NCI-H1417 treated with DMSO at 0.1 percent for 48 hours (cell line): ENCODE measurements around the gene BANP.
"Not testable (repeated sequence)": the region's sequence is repeated elsewhere in the genome, so short reads cannot be mapped to it uniquely, and the experiment has no call there.

ENCODE experiments used
- DNase-seq: peaks from one replicate; lab custom pipeline; 2025; lab: John Stamatoyannopoulos, UW

Gene BANP

DNA sequence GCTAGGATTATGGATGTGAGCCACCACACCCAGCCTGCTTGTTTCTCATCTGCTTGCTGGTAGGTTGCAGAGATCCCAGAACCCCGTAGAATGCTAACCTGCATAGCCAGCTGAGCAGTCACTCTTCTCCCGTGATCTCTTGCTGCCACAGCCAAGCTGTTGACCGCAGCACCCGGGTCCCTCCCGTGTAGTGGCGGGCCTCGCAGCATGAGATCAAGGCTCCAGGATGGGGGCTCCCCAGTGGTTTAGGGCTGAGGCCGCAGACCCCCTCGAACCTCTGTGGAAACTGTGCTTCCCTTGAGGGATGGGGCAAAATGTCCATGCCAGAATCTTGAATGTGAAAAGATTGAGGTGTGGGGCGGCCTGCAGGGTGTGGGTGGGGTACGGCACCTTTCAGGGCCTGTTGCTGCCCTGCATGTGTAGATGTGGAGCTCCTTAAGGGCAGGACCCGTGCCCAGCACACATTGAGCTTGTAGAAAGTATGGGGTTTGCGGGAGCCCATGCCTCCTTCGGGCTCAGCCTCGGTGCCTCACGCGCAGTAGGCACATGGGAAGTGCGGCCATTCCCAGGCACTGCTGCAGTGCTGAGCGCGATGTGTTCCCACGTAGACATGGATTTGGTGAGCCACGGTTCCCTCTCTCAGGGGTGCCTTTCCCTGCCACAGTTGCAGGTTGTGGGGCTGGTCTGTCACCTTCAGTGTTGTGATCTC lies 99.9 kb downstream of the BANP start:
- no peak for DNase-seq

DNA sequence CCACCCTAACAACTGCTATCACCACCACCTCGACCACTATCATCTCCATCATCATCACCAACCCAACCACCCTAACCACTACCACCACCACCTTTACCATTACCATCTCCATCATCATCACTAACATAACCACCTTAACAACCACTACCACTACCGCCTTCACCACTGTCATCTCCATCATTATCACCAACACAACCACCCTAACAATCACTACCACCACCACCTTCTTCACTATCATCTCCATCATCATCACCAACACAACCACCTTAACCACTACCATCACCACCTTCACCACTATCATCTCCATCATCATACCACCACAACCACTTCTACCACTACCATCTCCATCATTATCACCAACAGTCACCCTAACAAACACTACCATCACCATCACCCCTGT lies 101.4 kb downstream of the BANP start:
- no peak for DNase-seq

DNA sequence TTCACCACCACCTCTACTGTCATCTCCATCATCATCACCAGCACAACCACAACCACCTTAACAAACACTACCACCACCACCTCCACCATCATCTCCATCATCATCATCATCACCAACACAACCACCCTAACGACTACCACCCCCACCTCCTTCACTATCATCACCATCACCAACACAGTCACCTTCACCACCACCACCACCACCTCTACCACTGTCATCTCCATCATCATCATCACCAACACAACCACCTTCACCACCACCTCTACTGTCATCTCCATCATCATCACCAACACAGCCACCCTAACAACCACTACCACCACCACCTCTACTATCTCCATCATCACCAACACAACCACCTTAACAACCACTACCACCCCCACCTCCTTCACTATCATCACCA lies 102.2 kb downstream of the BANP start:
- DNase-seq = not testable (repeated sequence)

- no peak for DNase-seq
These were observed 104.1 kb downstream of the BANP start for GRCh38 chr16:88055356-88055755.

- DNase-seq = no peak
These were observed 105.0 kb downstream of the BANP start for GRCh38 chr16:88056212-88056611.

GRCh38 chr16:88057656-88058055 lies 106.4 kb downstream of the BANP start:
- DNase-seq = no peak

- DNase-seq = no peak
These were observed 106.9 kb downstream of the BANP start for GRCh38 chr16:88058136-88058535.

DNA sequence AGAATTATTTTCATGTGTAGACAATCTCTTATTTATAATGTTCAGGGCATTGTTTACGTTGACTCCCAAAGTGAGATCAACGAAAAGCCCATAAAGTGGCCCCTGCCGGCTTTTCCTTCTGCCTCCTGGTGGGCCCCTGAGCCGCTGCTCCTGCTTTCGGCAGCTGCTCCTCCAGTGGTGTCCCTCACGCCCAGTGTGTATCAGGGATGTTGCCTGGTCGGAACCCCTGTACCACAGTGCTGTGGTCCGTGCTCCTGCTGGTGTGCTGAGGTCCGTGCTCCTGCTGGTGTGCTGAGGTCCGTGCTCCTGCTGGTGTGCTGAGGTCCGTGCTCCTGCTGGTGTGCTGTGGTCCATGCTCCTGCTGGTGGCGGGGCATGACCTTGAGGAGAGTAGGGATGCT lies 107.6 kb downstream of the BANP start:
- no peak for DNase-seq

GRCh38 chr16:88059701-88060386 lies 108.6 kb downstream of the BANP start:
- no peak for DNase-seq

- no peak for DNase-seq
These were observed 109.4 kb downstream of the BANP start for GRCh38 chr16:88060524-88061219.

DNA sequence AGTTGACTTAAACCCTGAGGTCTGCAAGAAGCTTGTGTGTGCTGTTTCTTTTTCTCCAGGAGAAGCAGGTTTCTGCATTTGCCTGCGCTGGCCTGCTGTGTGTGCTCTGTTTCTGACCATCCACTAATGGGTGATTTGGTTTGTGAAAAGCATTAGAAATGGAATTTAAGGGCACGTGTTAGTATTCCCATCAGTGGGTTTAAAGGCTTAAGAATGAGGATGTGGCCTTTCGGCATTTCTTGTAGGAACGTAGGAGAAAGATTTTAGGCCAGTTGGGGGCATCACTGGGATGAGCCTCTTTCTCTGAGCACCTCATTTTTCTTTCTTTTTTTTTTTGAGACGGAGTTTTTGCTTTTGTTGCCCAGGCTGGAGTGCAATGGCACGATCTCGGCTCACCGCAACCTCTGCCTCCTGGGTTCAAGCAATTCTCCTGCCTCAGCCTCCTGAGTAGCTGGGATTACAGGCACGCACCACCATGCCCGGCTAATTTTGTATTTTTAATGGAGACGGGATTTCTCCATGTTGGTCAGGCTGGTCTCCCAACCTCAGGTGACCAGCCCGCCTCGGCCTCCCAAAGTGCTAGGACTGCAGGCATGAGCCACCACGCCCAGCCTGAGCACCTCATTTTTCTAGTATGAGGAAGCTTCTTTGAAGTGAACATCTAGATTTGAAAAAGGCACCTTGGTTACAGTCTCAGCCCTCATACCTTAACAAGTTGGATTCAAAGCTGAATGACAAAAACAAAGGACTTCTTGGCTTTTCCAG lies 110.3 kb downstream of the BANP start:
- DNase-seq = no peak

DNA sequence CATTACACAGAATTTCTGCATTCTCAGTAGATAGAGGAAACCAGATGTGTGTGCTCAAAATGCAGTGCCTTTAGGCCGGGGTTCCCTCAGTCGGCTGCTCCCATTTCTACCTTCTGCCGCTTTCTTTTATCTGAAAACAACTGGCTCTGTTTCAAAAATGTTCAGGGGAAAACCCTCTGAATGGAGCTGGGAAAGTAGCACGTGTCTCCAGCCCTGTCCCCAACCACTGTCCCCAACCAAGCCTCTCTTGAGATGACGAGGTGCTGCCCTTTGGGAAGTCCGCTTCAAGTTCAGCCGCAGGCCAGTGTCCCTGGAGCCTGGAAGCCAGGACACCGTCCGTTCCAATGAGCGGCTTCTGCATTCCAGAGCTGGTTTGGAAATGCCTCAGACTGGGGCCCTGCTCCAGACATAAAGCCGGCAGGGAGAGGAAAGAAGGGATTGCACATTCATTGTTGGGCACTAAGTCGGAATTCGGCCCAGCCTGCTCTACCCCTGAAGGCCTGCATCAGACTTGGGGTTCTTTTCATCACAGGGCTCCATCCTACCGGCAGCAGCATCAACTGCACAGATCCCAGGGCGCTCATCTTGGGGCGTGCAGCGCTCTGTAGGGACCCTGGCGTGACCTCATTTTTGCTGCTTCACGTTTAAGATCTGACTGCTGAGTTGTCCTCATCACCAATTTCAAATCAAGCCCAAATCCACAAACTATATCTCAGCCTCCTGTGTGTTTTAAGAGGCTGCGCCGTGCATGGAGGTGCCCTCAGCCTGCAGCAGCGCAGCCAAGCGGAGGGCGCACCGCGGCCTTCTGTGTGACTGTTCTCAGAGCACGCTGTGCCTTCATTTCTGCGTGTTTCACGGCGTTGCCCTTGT lies 111.3 kb downstream of the BANP start:
- DNase-seq = no peak

DNA sequence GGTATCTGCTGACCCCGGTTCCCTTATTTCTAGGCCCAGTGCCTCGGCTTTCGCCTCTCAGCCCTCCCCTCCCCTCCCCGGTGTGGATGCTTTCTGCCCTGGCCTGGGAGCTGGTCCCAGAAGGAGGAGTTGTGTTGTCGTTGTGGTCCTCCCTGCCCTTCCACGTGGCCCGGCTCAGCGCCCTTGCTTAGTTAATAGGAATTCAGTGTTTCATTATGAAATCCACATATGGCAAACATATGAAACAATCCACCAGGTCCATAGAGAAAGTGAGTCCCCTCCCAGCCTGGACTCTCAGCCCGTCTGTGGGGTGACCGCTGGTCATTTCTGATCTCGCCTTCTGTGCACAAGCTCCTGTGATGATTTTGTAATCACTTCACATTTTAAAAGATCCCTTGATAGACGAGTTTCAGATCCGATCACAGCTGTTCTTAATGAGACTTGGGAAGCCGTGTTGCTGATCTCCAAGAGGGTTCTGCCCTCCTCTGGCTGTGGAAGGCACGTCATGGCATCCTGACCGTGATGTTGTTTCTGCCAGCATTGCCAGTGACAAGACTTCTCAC lies 112.1 kb downstream of the BANP start:
- no peak for DNase-seq

GRCh38 chr16:88064011-88064888 lies 113.0 kb downstream of the BANP start:
- DNase-seq = no peak

DNA sequence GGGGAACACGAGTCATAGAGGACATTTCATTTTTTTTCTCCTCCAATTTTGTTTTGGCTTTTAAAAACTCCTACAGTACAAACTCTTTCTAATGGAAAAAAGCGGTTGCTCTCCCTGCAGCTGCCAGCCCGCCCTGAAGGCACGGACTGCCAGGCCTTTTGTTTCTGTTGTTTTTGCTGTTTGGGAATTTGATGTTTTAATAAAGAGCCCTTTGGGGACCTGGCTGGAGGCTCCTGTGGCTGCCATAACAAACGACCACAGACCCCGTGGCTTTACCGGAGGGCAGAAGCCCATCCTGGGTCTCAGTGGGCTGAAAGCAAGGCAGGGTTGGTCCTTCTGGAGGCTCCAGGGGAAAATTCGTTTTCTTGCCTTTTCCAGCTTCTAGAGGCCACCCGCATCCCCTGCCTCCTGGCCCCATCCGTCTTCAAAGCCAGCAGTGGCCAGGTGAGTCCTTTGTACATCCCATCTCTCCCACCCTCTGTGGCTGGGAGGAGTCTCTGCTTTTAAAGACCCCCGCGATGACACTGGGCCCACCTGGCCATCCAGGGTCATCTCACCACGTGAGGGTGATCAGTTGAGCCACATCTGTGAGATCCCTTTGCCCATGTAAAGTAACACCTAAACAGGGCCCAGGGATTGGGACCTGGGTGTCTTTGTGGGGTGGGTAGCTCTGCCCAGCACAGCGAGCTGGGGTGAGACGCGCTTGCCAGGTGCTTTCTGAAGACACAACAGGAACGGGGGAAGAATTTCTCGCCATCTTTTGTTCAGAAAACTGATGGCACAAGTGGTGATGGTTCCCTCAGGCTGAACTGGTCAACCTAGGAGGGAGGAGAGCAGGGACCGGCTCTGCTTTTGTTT lies 113.9 kb downstream of the BANP start:
- no peak for DNase-seq

DNA sequence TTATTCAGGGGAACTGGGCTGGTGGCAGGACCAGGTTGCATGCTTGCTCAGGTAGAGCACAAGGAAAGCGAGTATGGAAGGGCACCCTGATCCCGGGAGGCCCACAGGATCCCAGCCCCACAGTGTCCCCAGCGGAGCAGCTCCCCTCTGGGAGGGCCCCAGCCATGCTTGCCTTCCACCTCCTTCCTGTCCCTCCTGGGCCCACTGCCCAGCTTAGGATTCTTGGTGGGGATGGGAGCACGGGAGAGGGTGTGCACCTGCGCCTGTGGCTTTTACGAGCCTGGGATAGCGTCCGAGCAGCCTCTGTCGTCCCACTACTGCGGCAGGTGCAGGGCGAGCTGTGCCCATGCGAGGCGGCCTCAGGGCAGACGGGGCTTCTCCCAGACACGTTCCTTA lies 114.5 kb downstream of the BANP start:
- DNase-seq = no peak

DNA sequence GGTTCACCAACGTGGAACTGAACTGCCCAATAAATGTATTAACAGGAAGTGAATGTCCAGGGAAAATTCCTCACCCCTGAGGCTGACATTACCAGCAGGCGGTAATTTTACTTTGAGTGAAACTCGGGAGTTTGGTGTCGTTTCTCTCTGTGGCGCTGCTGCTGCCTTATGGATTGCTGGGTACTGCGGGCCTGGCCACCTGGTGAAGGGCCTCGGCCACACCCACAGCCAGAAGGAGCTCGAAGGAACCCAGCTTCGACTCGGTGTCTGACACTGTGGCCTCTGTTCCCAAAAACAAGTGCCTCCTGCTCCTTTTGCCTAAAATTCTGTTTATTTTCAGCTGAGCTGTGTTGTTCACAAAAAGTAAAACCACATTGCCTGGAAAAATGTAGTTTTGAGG lies 115.0 kb downstream of the BANP start:
- no peak for DNase-seq

GRCh38 chr16:88066680-88067529 lies 115.7 kb downstream of the BANP start:
- no peak for DNase-seq
